Liver (tissue), 3 donors: ENCODE results near the gene ANXA3.

Experiments
- CTCF ChIP-seq: fragments of 150-350 bp; IDR thresholded peaks from 2 replicates; pipeline ENCODE4 v1.5.1; 2017; ENCODE audit warnings: improper control_type of control experiment, low read depth, low read length; ENCODE audit not compliant: missing input control
- FOXA1 ChIP-seq: IDR thresholded peaks from 2 replicates; pipeline ENCODE4 v1.6.1; 2016; ENCODE audit warnings: antibody characterized with exemption
- GABPA ChIP-seq, 2 donors: IDR thresholded peaks in 1 of 2; conservative IDR thresholded peaks in 1 of 2; 2 replicates each; pipeline ENCODE4 v1.6.1; 2016; ENCODE audit warnings: antibody characterized with exemption in 2 of 2, mild to moderate bottlenecking in 1 of 2, moderate library complexity in 1 of 2
- HNF4G ChIP-seq: IDR thresholded peaks from 2 replicates; pipeline ENCODE4 v1.6.1; 2016; ENCODE audit warnings: antibody characterized with exemption
- RAD21 ChIP-seq, 2 donors: IDR thresholded peaks; 2 replicates each; pipeline ENCODE4 v1.6.1; 2016; ENCODE audit warnings: antibody characterized with exemption in 2 of 2, mild to moderate bottlenecking in 2 of 2
- RXRA ChIP-seq, 2 donors: IDR thresholded peaks; 2 replicates each; pipeline ENCODE4 v1.6.1; 2017 to 2018; ENCODE audit warnings: antibody characterized with exemption in 2 of 2, mild to moderate bottlenecking in 1 of 2
- SP1 ChIP-seq: IDR thresholded peaks from 2 replicates; pipeline ENCODE4 v1.6.1; 2018; ENCODE audit warnings: antibody characterized with exemption, mild to moderate bottlenecking
- YY1 ChIP-seq: IDR thresholded peaks from 2 replicates; pipeline ENCODE4 v1.6.1; 2016; ENCODE audit warnings: antibody characterized with exemption, mild to moderate bottlenecking
- TF ChIP-seq, protein P1 (sequence below): IDR thresholded peaks from 2 replicates; pipeline ENCODE4 v1.6.1; 2016; ENCODE audit warnings: antibody characterized with exemption
- donor health status: healthy.
- donor health status: healthy.

DNA sequence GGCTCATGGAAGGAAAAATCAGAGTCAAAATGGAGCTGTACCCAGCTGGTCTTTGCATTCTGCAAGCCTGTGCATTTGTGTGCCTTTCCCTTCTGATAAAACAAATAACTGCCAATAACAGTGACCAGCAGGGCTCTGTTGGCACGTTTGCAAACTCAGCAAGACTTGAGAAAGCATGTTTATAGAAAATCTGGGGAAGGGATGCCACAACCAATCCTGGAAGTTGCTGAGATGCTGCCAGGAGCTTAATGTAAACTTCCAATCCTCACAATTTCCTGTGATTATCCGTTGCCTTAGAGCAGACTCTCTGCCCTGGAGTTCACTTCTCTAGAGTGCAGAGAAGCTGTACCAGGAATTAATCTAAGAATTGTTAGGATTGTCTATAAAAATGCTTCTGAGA, 6.9 kb upstream of the ANXA3 start:
- TF ChIP-seq FOXA1: no peak
- TF ChIP-seq CTCF: no peak
- TF ChIP-seq SP1: no peak
- no peak for TF ChIP-seq YY1
- no peak for TF ChIP-seq GABPA (IDR thresholded peaks at IDR 0.05 in 1 of 2, conservative IDR thresholded peaks at IDR 0.05 in 1 of 2)
- no peak for TF ChIP-seq RXRA (IDR thresholded peaks at IDR 0.05)
- TF ChIP-seq, protein P1, sequence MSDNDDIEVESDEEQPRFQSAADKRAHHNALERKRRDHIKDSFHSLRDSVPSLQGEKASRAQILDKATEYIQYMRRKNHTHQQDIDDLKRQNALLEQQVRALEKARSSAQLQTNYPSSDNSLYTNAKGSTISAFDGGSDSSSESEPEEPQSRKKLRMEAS: no peak
- TF ChIP-seq RAD21 (IDR thresholded peaks at IDR 0.05): no peak
- no peak for TF ChIP-seq HNF4G
